NCI-H460 (cell line): Measurements from ENCODE around the gene MBD3L4. TPM values are rescaled to one million over a fixed set of nuclear protein-coding genes. Genes with fewer than 3 reads are reported as not detected.
"Not testable (repeated sequence)": the region's sequence is repeated elsewhere in the genome, so short reads cannot be mapped to it uniquely, and the experiment has no call there.

Experiments used
- DNase-seq: peaks from one replicate; pipeline ENCODE4 v3.0.0-alpha.2; 2016; ENCODE audit warnings: low read depth; ENCODE audit errors: extremely low read depth
- polyA plus RNA-seq: library from polyadenylated mRNA; depleted of rRNA; stranded (reverse); fragments of >200 nt; gene quantifications from 2 replicates; pipeline ENCODE4 v1.2.3, GENCODE V29; 2014; cell fraction: nucleus; rRNA removed
- total RNA-seq: library from RNA; depleted of rRNA; stranded (reverse); fragments of >200 nt; shearing (Covaris generic); gene quantifications from 2 replicates; pipeline ENCODE4 v1.2.3, GENCODE V29; 2014; rRNA removed

Gene MBD3L4
- not detected in 2 replicates for total RNA-seq
- polyA plus RNA-seq: not detected in 2 replicates

DNA sequence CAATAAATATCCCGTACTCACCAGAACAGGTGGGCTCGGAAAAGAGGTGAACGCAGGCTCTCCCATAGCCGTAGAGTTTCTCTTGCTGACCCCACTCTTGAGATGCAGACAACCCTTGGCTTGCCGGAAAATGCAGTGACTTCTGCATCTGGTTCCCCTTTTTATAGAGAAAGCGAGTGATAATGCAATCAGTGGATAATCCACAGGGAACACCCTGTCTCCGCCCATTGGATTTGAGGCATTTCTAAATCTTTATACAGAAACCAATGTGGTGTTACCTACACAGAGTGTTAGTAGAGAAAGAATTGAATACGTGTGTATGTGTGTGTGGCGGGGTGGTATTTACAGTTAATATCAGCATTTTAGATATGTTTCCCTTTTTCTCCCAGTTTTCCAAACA is at the start of gene MBD3L4:
MBD3L4 (minus strand) TSS at position 101 of the 400 bp plus-strand sequence; CDS start at position 66, 35 bp downstream.
- DNase-seq: not testable (repeated sequence)

DNA sequence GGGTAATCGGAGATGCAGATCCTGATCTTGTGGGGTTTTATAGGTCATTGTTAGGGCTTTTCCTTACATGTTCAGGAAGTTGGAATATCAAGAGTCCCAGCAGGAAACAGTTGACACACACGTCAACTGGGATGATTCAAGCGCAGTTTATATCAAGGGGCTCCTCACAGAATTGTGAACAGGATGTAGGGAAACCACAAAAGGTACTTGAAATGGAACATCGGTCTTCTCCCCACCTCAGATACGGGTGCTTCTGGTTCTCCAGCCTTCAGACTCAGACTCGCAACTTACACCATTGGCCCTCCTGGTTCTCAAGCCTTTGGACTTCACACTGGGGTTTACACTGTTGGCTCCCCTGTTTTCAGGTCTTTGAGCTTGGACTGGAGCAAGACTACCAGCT is 49.0 kb upstream of the MBD3L4 start:
- no peak for DNase-seq

DNA sequence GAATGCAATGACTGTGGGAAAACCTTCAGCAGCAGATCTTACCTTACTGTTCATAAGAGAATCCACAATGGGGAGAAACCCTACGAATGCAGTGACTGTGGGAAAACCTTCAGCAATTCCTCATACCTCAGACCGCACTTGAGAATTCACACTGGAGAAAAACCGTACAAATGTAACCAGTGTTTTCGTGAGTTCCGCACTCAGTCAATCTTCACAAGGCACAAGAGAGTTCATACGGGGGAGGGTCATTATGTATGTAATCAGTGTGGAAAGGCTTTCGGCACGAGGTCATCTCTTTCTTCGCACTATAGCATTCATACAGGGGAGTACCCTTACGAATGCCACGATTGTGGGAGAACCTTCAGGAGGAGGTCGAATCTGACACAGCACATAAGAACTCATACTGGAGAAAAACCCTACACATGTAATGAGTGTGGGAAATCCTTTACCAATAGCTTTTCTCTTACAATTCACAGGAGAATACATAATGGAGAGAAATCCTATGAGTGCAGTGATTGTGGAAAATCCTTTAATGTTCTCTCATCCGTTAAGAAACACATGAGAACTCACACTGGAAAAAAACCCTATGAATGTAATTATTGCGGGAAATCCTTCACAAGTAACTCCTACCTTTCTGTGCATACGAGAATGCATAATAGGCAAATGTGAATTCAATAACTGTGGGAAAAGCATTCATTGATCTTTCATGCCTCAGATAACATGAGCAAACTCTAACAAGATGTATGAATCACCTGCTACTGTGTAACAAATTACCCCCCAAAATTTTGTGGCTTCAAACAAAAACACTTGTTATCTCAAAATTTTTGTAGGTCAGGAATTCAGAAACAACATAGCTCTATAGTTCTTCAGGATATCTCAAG is 43.3 kb upstream of the MBD3L4 start:
- no peak for DNase-seq

DNA sequence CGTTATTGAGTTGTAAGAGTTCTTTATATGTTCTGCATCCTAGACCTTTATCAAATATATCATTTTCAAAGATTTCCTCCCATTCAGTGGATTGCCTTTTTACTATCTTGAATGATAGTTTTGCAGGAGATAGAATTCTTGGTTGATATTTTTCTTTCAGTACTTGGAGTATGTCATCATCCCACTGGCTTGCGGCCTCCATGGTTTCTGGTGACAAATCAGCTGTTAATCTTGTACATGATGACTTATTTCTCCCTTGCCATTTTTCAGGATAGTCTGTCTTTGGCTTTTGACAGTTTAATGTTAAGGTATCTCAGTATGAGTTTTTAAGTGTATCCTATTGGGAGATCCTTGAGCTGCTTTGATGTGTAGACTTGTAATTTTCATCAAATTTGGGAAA is 38.0 kb upstream of the MBD3L4 start:
- DNase-seq: no peak

DNA sequence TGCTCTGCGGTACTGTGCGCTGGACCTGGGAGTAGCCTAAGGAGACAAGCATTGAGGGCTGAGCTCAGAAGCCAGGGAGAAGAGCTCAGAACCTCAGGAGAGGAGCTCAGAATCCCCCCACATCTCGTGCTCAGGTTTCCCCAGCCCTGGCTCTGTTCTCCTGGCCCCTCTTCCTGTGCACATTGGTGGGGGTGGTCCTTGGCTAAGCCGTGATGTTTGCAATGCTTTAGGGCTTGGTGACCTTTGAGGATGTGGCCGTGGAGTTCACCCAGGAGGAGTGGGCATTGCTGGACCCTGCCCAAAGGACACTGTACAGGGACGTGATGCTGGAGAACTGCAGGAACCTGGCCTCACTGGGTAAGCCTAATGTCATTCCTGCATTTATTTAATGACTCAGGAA is 36.2 kb upstream of the MBD3L4 start:
- DNase-seq: no peak

DNA sequence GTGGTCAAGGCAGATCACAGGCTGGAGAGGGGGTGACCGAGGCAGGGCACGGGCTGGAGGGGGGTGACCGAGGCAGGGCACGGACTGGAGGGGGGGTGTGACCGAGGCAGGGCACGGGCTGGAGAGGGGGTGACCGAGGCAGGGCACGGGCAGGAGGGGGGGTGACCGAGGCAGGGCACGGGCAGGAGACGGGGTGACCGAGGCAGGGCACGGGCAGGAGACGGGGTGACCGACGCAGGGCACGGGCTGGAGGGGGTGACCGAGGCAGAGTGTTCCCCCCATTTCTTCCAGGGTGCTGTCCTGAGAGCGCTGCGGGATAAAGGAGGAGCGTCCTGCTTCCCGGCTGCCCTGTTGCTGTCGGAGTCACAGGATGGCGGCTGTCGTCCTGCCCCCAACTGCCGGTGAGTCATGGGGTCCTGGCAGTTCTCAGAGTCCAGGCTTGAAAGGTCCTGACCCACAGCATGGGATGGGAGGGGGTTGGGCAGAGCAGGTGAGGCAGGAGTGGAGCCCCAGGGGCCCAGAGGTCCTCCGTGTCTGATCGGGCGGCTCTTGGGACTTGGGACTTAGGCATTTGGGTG is 34.8 kb upstream of the MBD3L4 start:
- no peak for DNase-seq

DNA sequence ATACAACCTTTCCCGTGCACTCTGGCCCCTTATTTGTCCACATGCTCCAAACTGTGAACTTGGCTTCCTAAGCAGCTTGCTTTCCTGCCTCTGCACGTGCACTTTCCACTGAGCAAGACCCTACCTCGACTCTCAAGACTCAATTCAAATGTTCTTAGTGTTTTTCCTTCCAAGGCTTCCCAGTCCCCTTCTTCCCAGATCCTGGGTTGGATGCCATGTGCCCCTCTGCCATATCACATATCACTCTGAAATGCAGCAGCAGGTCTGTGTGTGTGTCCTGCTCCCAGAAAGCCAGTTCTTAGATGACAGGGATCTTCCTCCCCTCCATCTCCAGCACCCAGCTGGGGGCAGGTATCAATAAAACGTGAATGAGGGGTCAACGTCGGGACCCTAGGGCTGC is 32.6 kb upstream of the MBD3L4 start:
- no peak for DNase-seq

DNA sequence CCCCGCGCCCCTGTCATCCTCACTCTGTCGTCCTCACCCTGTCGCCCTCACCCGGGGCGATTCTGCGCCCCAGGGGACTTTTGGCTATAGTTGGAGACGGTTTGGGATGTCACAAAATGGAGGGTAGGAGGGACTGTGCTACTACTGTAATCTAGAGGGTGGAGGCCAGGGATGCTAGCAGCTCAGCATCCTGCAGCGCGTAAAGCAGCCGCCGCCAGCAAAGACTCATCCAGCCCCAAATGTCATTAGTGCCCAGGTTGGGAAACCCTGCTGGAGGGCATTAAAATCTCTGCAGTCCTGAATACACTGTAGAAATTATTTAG is 29.9 kb upstream of the MBD3L4 start:
- DNase-seq: no peak

DNA sequence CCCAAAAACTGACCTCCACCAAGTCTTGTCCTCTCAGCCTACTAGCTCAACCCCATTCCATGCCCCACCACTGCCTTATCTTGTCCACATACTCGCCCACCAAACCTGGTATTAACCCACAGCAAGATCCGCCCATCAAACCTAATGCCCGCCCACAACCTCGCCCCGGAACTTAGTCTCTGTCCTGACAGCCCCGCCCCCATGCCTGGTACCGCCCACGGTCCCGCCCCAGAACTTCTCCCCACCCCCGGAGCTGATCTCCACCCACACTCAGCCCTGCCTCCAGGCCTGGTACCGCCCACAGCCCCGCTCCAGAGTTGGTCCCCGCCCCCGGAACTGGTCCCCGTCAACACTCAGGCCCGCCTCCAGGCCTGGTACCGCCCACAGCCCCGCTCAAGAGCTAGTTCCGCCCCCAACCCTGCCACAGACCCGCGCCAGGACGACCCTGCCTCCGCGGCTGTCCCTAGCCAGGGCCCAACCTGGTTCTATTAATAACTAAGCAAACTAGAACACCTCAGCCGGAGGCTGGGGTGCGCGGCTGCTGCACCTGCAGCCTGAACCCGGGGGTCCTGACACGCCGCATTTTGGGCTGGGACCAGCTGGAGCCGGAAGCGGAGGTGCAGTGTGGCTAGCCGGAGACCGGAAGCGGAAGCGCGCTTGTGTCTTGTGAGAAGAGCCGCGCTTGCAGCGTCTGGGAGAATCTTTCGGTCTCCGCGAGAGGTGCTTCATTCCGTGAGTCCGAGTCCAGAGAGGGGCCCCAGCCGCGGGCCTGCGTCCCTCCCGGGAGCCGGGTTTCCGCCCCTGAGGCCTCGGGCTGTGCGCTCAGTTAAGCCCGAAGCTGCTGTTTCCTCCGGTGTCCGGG is 29.3 kb upstream of the MBD3L4 start, which contains the start of gene ZNF557:
ZNF557 (plus strand) TSS at position 662 of the 862 bp plus-strand sequence. CDS start 5,372 bp downstream, outside the sequence.
- DNase-seq: peak; percentile 93

DNA sequence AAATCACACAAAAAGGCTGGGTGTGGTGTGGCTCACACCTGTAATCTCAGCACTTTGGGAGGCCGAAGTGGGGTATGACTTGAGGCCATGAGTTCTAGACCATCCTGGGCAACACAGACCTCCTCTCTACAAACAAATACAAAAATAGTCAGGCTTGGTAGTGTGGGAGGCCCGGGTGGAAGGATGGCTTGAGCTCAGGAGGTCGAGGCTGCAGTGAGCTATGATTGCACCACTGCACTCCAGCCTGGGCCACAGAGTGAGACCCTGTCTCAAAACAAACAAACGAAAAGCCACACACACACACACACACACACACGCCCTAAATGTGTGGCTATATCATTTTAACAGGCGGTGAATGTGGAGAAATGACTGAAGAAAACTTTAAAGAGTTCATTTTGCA is 28.6 kb upstream of the MBD3L4 start:
- DNase-seq: no peak

DNA sequence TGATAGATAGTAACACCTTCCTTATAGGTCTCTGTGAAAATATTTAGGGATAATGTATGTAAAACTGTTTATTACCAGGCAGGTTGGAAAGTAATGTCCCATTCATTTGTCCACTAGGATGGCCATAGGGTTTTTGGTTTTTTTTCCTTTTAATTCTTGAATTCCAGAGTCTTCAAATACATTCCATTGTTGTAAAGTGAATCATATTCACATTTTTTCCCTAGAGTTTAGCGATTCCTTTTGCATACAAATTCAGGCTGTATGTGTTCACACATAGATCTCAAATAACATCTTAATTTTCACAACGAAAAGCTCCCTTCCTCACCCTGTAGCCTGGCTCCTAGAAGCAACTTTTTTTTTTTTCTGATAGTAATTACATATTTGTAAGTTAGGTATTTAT is 27.7 kb upstream of the MBD3L4 start:
- DNase-seq: no peak

DNA sequence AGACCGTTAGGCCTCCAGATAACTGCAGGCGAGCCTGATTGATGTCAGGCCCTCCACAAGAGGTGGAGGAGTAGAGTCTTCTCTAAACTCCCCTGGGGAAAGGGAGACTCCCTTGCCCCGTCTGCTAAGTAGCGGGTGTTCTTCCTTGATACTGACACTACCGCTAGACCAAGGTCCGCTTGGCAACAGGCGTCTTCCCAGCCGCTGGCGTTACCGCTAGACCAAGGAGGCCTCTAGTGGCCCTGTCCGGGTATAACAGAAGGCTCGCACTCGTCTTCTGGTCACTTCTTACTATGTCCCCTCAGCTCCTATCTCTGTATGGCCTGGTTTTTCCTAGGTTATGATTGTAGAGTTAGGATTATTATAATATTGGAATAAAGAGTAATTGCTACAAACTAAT is 27.1 kb upstream of the MBD3L4 start:
- DNase-seq: peak; percentile 27

DNA sequence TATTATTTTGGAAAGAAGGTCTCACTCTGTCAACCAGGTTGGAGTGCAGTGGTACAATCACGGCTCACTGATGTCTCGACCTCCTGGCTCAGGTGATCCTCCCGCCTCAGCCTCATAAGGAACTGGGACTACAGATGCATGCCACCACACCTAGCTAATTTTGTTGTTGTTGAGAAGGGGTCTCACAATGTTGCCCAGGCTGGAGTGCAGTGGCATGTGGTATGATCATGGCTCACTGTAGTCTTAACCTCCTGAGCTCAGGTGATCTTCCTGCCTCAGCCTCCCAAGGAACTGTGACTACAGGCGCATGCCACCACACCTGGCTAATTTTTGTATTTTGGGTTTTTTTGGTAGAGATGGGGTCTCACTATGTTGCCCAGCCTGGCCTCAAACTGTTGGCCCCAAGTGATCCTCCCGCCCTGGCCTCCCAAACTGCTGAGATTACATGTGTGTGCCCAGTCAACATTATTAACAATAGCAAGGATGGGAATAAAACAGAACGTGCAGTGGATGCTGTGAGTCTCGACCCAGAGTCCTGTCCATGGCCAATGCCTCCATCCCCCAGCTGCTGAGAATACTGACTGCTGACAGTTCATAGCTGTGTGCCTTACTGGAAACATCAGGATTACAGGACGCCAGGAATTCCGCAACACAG is 23.9 kb upstream of the MBD3L4 start:
- no peak for DNase-seq

DNA sequence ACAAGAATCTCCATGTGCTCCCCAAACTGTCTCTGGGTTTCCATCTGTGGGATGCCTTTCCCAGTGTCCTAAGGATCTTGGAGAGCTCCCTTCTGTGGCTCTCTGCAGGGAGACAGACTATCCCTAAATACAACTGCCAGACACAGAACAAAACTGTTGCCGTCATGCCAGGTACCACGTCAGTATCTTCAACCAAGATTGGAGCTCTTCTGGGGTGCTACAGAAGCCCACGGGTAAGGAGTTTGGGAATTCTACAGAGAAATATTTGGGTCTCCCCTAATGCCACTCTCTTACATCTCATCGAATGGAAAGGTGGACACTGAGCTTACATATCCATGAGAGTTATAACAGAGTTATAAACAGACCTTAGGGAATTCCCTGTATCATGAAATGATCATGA is 23.4 kb upstream of the MBD3L4 start:
- no peak for DNase-seq

DNA sequence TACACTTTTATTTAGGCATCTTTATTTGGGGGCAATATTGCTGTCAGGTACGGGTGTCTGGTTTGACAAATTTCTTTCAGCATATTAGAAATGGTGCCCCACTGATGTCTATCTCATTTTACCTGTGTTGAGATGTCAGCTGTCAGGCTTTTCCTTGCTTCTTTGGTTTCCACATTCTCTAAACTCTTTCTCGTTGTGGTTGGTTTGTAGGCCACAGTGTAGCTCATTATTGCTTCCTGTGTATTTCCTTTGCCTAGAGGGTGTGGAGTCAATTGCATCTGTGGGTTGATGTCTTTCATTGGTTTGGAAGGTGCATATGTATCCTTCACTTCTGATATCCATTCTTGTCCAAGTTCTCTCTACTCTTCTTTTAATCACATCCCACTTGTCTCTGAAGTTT is 20.0 kb upstream of the MBD3L4 start:
- not testable (repeated sequence) for DNase-seq

DNA sequence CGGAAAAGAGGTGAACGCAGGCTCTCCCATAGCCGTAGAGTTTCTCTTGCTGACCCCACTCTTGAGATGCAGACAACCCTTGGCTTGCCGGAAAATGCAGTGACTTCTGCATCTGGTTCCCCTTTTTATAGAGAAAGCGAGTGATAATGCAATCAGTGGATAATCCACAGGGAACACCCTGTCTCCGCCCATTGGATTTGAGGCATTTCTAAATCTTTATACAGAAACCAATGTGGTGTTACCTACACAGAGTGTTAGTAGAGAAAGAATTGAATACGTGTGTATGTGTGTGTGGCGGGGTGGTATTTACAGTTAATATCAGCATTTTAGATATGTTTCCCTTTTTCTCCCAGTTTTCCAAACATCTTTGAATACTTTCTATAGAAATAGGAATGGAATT is 18.6 kb upstream of the MBD3L4 start, which contains the start of gene MBD3L3:
MBD3L3 (minus strand) TSS at position 101 of the 400 bp plus-strand sequence; CDS start at position 30, 71 bp downstream.
- not testable (repeated sequence) for DNase-seq

DNA sequence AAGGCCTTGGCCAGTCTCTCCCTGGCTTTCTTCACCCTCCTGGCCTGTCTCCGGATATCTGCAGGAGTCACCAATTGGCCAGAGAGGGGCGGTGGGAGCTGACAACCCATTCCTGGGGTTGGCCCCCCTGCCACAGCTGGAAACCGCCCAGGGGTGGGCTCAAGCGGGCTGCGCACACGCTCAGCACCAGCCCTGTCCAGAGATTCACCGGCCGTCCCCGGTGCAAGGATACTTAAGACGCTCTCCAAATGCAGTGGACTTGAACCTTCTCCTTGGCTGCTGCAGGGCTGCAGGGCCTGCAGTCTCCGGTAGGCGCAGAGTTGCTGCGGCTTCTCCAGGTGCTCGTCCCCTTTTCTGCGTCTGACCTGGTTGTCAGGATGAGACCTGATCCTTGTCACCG is 16.4 kb upstream of the MBD3L4 start:
- DNase-seq: not testable (repeated sequence)

DNA sequence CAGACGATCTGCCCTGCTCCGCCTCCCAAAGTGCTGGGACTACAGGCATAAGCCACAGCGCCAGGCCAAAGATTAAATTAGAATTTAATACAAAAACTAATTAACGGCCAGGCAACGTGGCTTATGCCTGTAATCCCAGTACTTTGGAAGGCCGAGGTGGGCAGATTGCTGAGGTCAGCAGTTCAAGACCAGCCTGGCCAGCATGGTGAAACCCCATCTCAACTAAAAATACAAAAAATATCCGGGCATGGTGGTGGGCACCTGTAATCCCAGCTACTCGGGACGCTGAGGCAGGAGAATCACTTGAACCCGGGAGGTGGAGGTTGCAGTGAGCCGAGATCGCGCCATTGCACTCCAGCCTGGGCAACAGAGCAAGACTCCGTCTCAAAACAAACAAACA is 15.7 kb upstream of the MBD3L4 start:
- DNase-seq: not testable (repeated sequence)

DNA sequence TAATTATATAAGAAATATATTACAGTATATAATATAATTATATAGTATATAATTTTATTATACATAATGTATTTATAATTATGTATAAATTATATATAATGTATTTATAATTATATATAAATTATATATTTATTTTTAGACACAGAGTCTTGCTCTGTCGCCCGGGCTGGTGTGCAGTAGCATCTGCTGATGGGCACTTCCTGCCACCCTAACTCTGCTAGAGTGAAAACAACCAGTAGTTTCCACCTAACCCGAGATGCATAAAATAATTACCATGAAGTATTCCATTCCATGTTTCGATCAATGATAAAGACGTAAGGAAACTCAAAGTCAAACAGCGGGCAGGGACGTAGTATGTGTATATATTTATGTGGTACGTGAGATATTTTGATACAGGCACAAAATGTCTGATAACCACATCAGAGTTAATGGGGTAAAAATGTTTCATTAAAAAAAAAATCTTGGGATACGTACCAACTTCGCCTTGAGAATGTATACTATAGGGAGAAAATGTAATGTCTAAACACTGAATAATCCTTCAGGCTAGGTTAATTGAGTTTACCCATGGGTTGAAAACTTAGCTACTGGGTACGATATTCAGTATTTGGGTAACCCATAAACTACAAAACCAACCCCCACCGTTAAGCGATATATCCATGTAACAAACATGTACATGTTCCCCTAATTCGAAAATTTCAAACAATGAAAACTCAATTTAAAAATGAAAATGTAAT is 14.8 kb upstream of the MBD3L4 start:
- not testable (repeated sequence) for DNase-seq

DNA sequence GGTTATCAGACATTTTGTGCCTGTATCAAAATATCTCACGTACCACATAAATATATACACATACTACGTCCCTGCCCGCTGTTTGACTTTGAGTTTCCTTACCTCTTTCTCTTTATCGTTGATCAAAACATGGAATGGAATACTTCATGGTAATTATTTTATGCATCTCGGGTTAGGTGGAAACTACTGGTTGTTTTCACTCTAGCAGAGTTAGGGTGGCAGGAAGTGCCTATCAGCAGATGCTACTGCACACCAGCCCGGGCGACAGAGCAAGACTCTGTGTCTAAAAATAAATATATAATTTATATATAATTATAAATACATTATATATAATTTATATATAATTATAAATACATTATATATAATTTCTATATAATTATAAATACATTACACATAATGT is 12.9 kb upstream of the MBD3L4 start:
- DNase-seq: not testable (repeated sequence)
